SU-DHL-6 (cell line): ENCODE data around the gene HLA-DOA.
A peak's percentile ranks its signal among the peaks of the same experiment; 100 is the strongest.

Experiments used
- H2AFZ ChIP-seq: fragments of 200-600 bp; sonication (generic); 2 replicates; pipeline ENCODE4 v1.6.1; 2014; ENCODE audit warnings: low read depth, mild to moderate bottlenecking, moderate library complexity, mixed read lengths, antibody characterized with exemption, low read length; ENCODE audit not compliant: severe bottlenecking
- H3F3A ChIP-seq: fragments of 200-600 bp; shearing (Covaris generic); 2 replicates; pipeline ENCODE4 v1.6.0; 2016; ENCODE audit warnings: antibody characterized with exemption, mild to moderate bottlenecking; ENCODE audit not compliant: insufficient read depth
- H3K27ac ChIP-seq: fragments of 200-600 bp; sonication (generic); 2 replicates; pipeline ENCODE4 v1.5.1; 2016; ENCODE audit warnings: low read depth, mild to moderate bottlenecking, low read length, moderate library complexity, mixed read lengths
- H3K27me3 ChIP-seq: fragments of 200-600 bp; sonication (generic), shearing (Covaris generic); 2 replicates; pipeline ENCODE4 v1.6.0; 2014; ENCODE audit warnings: mild to moderate bottlenecking, low read length
- H3K36me3 ChIP-seq: fragments of 200-600 bp; sonication (generic); 2 replicates; pipeline ENCODE4 v1.6.1; 2014; ENCODE audit warnings: mild to moderate bottlenecking, low read length, mixed read lengths
- H3K4me2 ChIP-seq: fragments of 300-600, 200-600 bp; shearing (Covaris generic), sonication (generic); 2 replicates; pipeline ENCODE4 v1.6.0; 2014; ENCODE audit warnings: low read length, low read depth, mild to moderate bottlenecking; ENCODE audit not compliant: poor library complexity, severe bottlenecking
- H3K4me3 ChIP-seq: fragments of 200-600 bp; sonication (generic); 2 replicates; pipeline ENCODE4 v1.5.1; 2014; ENCODE audit warnings: antibody characterized with exemption, low read length, mild to moderate bottlenecking, mixed read lengths; ENCODE audit not compliant: insufficient read depth, poor library complexity, severe bottlenecking
- H3K79me2 ChIP-seq: fragments of 200-600 bp; sonication (generic); 2 replicates; pipeline ENCODE4 v1.6.1; 2014; ENCODE audit warnings: mild to moderate bottlenecking, low read length, moderate library complexity; ENCODE audit not compliant: insufficient read depth
- H3K9ac ChIP-seq: fragments of 200-600 bp; sonication (generic); 2 replicates; pipeline ENCODE4 v1.7.0; 2014; ENCODE audit warnings: mild to moderate bottlenecking, low read length
- H3K9me2 ChIP-seq: fragments of 200-600 bp; sonication (generic); replicated peaks from 2 replicates; pipeline ENCODE4 v1.6.1; 2014; ENCODE audit warnings: low read length; ENCODE audit not compliant: insufficient read depth
- H3K9me3 ChIP-seq: fragments of 200-600 bp; sonication (generic); 2 replicates; pipeline ENCODE4 v1.6.1; 2014; ENCODE audit warnings: low read length, mixed read lengths; ENCODE audit not compliant: insufficient read depth
- H4K20me1 ChIP-seq: fragments of 200-600 bp; sonication (generic); 2 replicates; pipeline ENCODE4 v1.6.1; 2014; ENCODE audit warnings: low read depth, mild to moderate bottlenecking, antibody characterized with exemption, low read length, moderate library complexity, mixed read lengths
- CTCF ChIP-seq: fragments of 200-600 bp; sonication (generic); IDR thresholded peaks from one replicate; pipeline ENCODE4 v1.5.1; 2017; ENCODE audit warnings: antibody characterized with exemption, mild to moderate bottlenecking, low read length, moderate library complexity; ENCODE audit not compliant: insufficient read depth, poor library complexity, severe bottlenecking
- EZH2phosphoT487 ChIP-seq: fragments of 200-600 bp; sonication (generic), shearing (Covaris generic); conservative IDR thresholded peaks from 2 replicates; pipeline ENCODE4 v1.6.1; 2018; ENCODE audit warnings: mild to moderate bottlenecking, antibody characterized with exemption, low read length, moderate library complexity, mixed read lengths

HLA-DOA gene

DNA sequence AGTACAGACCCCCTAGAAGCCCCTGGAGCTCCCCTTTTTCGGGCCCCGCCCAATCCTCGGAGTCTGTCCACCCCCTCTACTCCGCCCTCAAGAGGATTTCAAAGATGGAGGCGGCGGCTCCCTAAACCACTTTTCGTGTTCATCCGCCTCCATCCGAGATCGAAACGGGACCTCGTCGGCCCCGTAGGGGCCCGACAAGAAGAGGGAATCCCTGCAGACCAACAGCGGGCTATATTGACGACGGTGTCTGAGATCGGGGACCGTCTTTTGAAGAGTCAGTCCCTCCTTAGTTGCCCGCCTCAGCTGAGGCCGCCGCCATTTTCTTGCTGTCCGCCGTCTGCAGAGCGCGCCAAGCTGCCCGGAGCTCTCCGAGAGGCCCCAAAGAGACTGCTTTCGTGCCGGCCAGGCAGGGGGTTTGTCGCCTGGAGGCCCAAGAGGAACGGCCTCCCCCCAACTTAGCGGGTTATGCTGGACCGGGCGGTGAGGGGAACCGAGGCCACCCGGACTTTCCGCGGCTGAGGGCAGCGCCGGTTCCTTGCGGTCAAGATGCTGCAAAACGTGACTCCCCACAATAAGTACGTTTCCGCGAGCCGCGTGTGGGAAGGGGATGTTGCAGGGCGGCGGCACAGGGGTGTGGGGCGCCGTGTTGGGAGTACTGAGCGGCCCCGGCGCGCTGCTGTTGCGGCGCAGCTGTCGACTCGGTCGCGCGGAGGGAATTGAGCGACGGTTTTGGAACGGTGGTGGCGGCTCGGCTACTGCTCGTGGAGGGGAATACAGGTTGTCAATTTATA lies 36.8 kb downstream of the HLA-DOA start:
- no peak overlapping the region for H2AFZ ChIP-seq
- peak overlapping the region; percentile 80 for H3K9ac ChIP-seq
- H3K4me2 ChIP-seq = peak overlapping the region; percentile 73
- peaks cover 83% of the 10 kb centered on the region for H3F3A ChIP-seq
- no peak for TF ChIP-seq CTCF
- TF ChIP-seq EZH2phosphoT487 = no peak
- peak overlapping the region; percentile 86 for H3K4me3 ChIP-seq
- peaks cover 44% of the 10 kb centered on the region for H4K20me1 ChIP-seq
- H3K36me3 ChIP-seq = peaks cover 56% of the 10 kb centered on the region
- H3K9me3 ChIP-seq = no peaks in the 10 kb centered on the region
- peaks cover 79% of the 10 kb centered on the region for H3K79me2 ChIP-seq
- H3K27ac ChIP-seq = peak overlapping the region; percentile 97
- H3K9me2 ChIP-seq = no peaks in the 10 kb centered on the region
- H3K27me3 ChIP-seq = no peaks in the 10 kb centered on the region

DNA sequence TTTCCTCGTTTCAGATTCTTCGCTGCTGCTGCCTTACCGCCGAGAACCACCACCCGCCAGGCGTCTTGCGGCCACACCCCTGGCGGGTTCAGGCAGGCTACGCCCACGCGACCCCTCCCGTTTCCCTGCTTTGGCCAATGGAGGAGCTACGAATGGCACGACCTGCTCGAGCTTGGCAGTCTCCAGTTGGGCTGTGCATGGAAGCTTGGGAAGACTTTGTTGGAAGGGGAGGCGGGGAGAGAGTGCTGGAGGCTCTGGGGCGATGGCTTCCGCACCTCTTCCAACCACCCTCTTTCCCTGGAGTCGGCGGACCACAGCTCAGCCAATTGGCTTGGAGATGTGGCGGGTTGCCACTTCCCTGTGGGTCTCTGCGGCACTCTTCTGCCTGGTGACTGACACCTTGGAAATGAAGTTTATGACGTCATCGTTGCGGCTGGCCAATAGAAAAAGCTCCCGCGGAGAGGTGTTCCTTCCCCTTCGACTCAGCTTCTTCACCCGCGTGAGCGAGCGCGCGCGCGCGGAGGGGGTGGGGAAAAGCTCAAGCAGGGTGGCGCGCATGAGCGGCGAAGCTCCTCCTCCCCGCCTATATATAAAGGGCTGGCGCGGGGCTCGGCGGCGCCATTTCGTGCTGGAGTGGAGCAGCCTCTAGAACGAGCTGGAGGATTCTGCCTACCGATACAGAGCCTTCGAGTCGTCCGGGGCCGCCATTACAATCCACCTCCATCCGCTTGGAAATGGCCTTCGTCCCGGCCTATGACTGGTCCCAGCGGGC lies 37.6 kb downstream of the HLA-DOA start:
- Histone ChIP-seq H3K36me3 (peaks cover 48% of the 10 kb centered on the region), H3K27ac (peak overlapping the region; percentile 97), H2AFZ (no peak overlapping the region), H4K20me1 (peaks cover 37% of the 10 kb centered on the region), H3K9ac (peak overlapping the region; percentile 95), H3K4me2 (peak overlapping the region; percentile 94), H3K79me2 (peaks cover 77% of the 10 kb centered on the region), H3K27me3 (no peaks in the 10 kb centered on the region), H3K4me3 (peak overlapping the region; percentile 86), H3K9me3 (no peaks in the 10 kb centered on the region), H3K9me2 (no peaks in the 10 kb centered on the region), H3F3A (peaks cover 83% of the 10 kb centered on the region)
- TF ChIP-seq EZH2phosphoT487 (no peak), CTCF (no peak)

DNA sequence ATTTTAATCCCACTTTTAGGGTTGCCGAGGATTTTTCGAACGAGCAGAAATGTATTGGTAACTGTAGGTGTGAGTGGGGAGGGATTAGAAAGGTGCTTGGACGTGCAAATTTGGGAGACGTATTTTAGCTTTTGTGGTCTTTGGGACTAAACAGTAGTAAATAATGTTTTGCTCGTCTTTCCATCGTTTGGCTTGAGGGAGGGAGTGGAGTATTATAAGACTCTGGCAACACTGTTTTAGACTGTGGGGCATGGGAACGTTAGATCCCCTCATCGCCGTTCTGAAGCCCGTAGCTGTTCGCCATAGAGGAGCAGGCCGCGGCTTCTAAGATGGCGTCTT lies 38.2 kb downstream of the HLA-DOA start:
- Histone ChIP-seq H3F3A (peaks cover 80% of the 10 kb centered on the region), H3K79me2 (peaks cover 77% of the 10 kb centered on the region)
- no peak for TF ChIP-seq EZH2phosphoT487
- TF ChIP-seq CTCF = no peak

More for the DNA sequence above, 38.2 kb downstream of the HLA-DOA start:
- Histone ChIP-seq H2AFZ (no peak overlapping the region), H4K20me1 (peaks cover 31% of the 10 kb centered on the region), H3K4me2 (peak overlapping the region; percentile 94), H3K9me2 (no peaks in the 10 kb centered on the region), H3K27me3 (no peaks in the 10 kb centered on the region), H3K4me3 (peak overlapping the region; percentile 75), H3K27ac (peak overlapping the region; percentile 97), H3K9ac (peak overlapping the region; percentile 95), H3K36me3 (peaks cover 43% of the 10 kb centered on the region), H3K9me3 (no peaks in the 10 kb centered on the region)
